GM18520 (cell line): Measurements from ENCODE around the gene CD72.
A peak's percentile ranks its signal among the peaks of the same experiment; 100 is the strongest.
"Not testable (repeated sequence)": the region's sequence is repeated elsewhere in the genome, so short reads cannot be mapped to it uniquely, and the experiment has no call there.

Experiments used
- ATAC-seq: cut with Tn5 transposase; IDR thresholded peaks from one replicate; pipeline ENCODE4 v1.9.1; 2021; ENCODE audit not compliant: unreplicated experiment

CD72 gene

GRCh38 chr9:35650341-35651158 lies 32.3 kb upstream of the CD72 start, which contains the start of gene SIT1:
SIT1 (minus strand) TSS chr9:35650931; CDS start chr9:35650853, 78 bp downstream.
- ATAC-seq: no peak

- no peak for ATAC-seq
Observed at GRCh38 chr9:35649431-35650340, 31.5 kb upstream of the CD72 start.

GRCh38 chr9:35646533-35647265 lies 28.5 kb upstream of the CD72 start:
- ATAC-seq: peak; percentile 92

GRCh38 chr9:35646153-35646532 lies 27.9 kb upstream of the CD72 start:
- ATAC-seq: no peak

- ATAC-seq: not testable (repeated sequence)
Observed at GRCh38 chr9:35645736-35646135, 27.5 kb upstream of the CD72 start.

GRCh38 chr9:35643046-35643445 lies 24.8 kb upstream of the CD72 start:
- no peak for ATAC-seq

- ATAC-seq: not testable (repeated sequence)
Observed at GRCh38 chr9:35641478-35641877, 23.3 kb upstream of the CD72 start.

GRCh38 chr9:35640431-35640830 lies 22.2 kb upstream of the CD72 start:
- not testable (repeated sequence) for ATAC-seq

- no peak for ATAC-seq
Observed at GRCh38 chr9:35639631-35640030, 21.4 kb upstream of the CD72 start.

- not testable (repeated sequence) for ATAC-seq
Observed at GRCh38 chr9:35639225-35639624, 21.0 kb upstream of the CD72 start.

- not testable (repeated sequence) for ATAC-seq
Observed at GRCh38 chr9:35638751-35639150, 20.5 kb upstream of the CD72 start.

GRCh38 chr9:35637427-35637955 lies 19.3 kb upstream of the CD72 start:
- ATAC-seq: not testable (repeated sequence)

GRCh38 chr9:35636877-35637246 lies 18.6 kb upstream of the CD72 start:
- ATAC-seq: not testable (repeated sequence)

- ATAC-seq: no peak
Observed at GRCh38 chr9:35636135-35636876, 18.1 kb upstream of the CD72 start.

GRCh38 chr9:35635730-35636129 lies 17.5 kb upstream of the CD72 start:
- ATAC-seq: no peak

GRCh38 chr9:35629597-35629996 lies 11.4 kb upstream of the CD72 start:
- no peak for ATAC-seq

GRCh38 chr9:35628389-35628991 lies 10.3 kb upstream of the CD72 start:
- no peak for ATAC-seq

GRCh38 chr9:35627575-35627974 lies 9.4 kb upstream of the CD72 start:
- no peak for ATAC-seq

- no peak for ATAC-seq
Observed at GRCh38 chr9:35619800-35620158, 1.6 kb upstream of the CD72 start.
